Activated CD4-positive, alpha-beta T cell treated with anti-CD3 and anti-CD28 coated beads, Interleukin-2, amount 10 ng/mL, durations not matched to agents 24 days and 14 days (primary cell): Measurements from ENCODE around the gene TNNC2. TPM values are rescaled to one million over a fixed set of nuclear protein-coding genes. Genes with fewer than 3 reads are reported as not detected.

ENCODE experiments used
- DNase-seq: peaks from one replicate; pipeline ENCODE4 v3.0.0; 2022
- H3K27ac Mint-ChIP-seq: one replicate; pipeline ENCODE4 v1.8.0; 2022; ENCODE audit warnings: mild to moderate bottlenecking, mixed read lengths
- H3K27me3 Mint-ChIP-seq: one replicate; pipeline ENCODE4 v1.8.0; 2022; ENCODE audit warnings: mixed read lengths
- H3K36me3 Mint-ChIP-seq: one replicate; pipeline ENCODE4 v1.8.0; 2022; ENCODE audit warnings: low read depth, mild to moderate bottlenecking, mixed read lengths
- H3K4me1 Mint-ChIP-seq: one replicate; pipeline ENCODE4 v1.8.0; 2021; ENCODE audit warnings: mixed read lengths
- H3K4me3 Mint-ChIP-seq: one replicate; pipeline ENCODE4 v1.8.0; 2022; ENCODE audit warnings: mild to moderate bottlenecking, moderate library complexity, mixed read lengths
- H3K9me3 Mint-ChIP-seq: one replicate; pipeline ENCODE4 v1.8.0; 2021; ENCODE audit warnings: mixed read lengths
- intact Hi-C: fragments of 100-400 bp; cut with micrococcal nuclease; formaldehyde crosslinking; loops from one replicate; pipeline ENCODE4 v1.15.1; 2023
- total RNA-seq: library from RNA; stranded (reverse); gene quantifications from 2 replicates; pipeline ENCODE4 v1.2.3, GENCODE V29; 2022

The TNNC2 gene
- total RNA-seq, 1 donor from 2014 or later: not detected

GRCh38 chr20:45822857-45823256 is 4.3 kb downstream of the TNNC2 start:
- intact Hi-C loops: no loop called here
- H3K4me1 Mint-ChIP-seq: peaks cover 16% of the 10 kb centered on the region
- DNase-seq: no peak
- no peaks in the 10 kb centered on the region for H3K9me3 Mint-ChIP-seq
- peaks cover 32% of the 10 kb centered on the region for H3K27me3 Mint-ChIP-seq
- H3K4me3 Mint-ChIP-seq: no peak overlapping the region
- no peaks in the 10 kb centered on the region for H3K36me3 Mint-ChIP-seq
- H3K27ac Mint-ChIP-seq: no peak overlapping the region

GRCh38 chr20:45821947-45822346 is 5.2 kb downstream of the TNNC2 start:
- intact Hi-C loops: no loop called here
- Mint-ChIP-seq H3K36me3 (peaks cover 5% of the 10 kb centered on the region), H3K4me3 (no peak overlapping the region), H3K27me3 (peaks cover 32% of the 10 kb centered on the region), H3K4me1 (peaks cover 16% of the 10 kb centered on the region), H3K27ac (no peak overlapping the region), H3K9me3 (no peaks in the 10 kb centered on the region)
- no peak for DNase-seq

DNA sequence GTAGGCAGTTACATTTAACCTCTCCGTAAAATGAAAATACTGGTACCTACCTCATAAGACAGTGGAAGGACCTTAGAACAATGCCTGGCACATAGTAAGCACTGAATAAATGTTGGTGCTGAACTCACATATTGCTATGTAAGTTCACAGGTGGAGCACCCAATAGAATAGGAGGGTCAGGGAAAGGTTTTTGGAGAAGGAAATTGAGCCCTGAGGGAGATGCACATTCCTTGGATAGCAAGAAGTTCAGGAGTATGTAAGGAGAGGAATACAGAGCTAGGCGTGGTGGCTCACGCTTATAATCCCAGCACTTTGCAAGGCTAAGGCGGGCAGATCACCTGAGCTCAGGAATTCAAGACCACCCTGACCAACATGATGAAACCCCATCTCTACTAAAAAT is 7.6 kb downstream of the TNNC2 start:
- intact Hi-C loops: no loop called here
- no peak for DNase-seq
- H3K4me1 Mint-ChIP-seq: peaks cover 17% of the 10 kb centered on the region
- H3K36me3 Mint-ChIP-seq: peaks cover 17% of the 10 kb centered on the region
- no peak overlapping the region for H3K4me3 Mint-ChIP-seq
- no peak overlapping the region for H3K27ac Mint-ChIP-seq
- H3K9me3 Mint-ChIP-seq: no peaks in the 10 kb centered on the region
- H3K27me3 Mint-ChIP-seq: peaks cover 29% of the 10 kb centered on the region

- Mint-ChIP-seq H3K27me3 (peaks cover 17% of the 10 kb centered on the region), H3K27ac (no peak overlapping the region), H3K9me3 (no peaks in the 10 kb centered on the region), H3K4me3 (no peak overlapping the region), H3K36me3 (peaks cover 24% of the 10 kb centered on the region), H3K4me1 (peaks cover 17% of the 10 kb centered on the region)
- intact Hi-C loops: no loop called here
- no peak for DNase-seq
Observed at GRCh38 chr20:45818239-45818638, 8.9 kb downstream of the TNNC2 start.

DNA sequence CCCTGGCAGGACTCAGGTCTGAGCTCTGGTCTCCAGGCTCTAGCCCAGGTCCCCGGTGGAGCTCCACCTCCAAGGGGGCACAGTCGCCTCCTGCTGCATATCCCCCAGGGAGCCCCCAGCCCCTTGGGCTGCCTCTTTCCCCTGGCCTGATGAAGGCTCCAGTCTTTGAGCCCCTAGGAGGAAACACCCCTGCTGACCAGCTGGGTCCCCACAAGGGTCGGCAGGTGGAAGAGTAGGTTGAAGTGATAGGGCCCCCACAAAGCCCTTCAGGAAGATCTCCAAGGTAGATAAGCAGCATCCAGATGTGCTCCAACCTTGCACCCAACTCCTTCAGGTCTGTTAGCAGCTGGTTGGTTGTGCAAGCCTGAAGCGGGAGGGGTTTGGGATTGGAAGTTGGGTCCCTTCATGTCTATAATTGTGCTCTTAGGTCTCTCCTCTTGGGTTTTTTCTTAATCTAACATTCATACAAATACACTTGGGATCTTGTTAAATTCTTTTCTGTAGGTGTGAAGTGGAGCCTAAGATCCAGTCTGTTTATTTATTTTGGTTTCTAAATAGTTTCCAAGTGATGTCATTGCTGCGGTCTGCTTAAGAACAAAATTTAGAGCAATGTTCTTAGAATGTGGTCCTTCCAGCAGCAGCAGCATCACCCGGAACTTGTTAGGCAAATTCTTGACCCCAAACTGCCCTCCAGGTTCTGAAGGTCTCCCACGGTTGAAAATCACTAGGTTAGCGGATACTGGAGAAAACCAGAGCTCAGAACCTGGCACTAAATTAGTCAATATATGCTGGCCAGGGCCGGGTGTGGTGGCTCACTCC is 9.5 kb downstream of the TNNC2 start:
- H3K36me3 Mint-ChIP-seq: peaks cover 28% of the 10 kb centered on the region
- intact Hi-C loops: no loop called here
- no peak for DNase-seq
- no peaks in the 10 kb centered on the region for H3K9me3 Mint-ChIP-seq
- H3K27me3 Mint-ChIP-seq: peaks cover 13% of the 10 kb centered on the region
- peaks cover 20% of the 10 kb centered on the region for H3K4me1 Mint-ChIP-seq
- no peak overlapping the region for H3K27ac Mint-ChIP-seq
- H3K4me3 Mint-ChIP-seq: no peak overlapping the region

DNA sequence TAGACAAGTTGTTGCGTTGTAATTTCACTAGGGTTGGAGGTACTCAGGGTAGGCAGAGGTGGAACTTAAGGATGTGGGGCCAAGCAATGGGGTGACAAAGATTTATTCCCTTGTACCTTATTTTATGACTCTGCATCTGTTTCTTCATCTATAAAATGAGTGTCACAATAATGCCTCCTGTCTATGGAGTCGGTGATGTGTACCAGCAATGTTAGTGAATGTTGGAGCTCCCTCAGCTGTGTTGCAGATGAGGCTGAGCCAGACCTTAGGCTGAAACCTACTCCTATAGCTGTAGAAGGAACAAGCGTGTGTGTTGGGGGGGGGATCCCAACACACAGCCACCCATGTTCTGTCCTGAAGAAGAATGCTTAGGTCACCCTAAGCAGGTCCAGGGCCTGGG is 10.2 kb downstream of the TNNC2 start:
- intact Hi-C loops: no loop called here
- Mint-ChIP-seq H3K9me3 (no peaks in the 10 kb centered on the region), H3K27me3 (peaks cover 7% of the 10 kb centered on the region), H3K27ac (no peak overlapping the region), H3K4me3 (no peak overlapping the region), H3K4me1 (peaks cover 22% of the 10 kb centered on the region), H3K36me3 (peaks cover 31% of the 10 kb centered on the region)
- no peak for DNase-seq

- no peaks in the 10 kb centered on the region for H3K9me3 Mint-ChIP-seq
- no peak overlapping the region for H3K4me3 Mint-ChIP-seq
- peaks cover 53% of the 10 kb centered on the region for H3K36me3 Mint-ChIP-seq
- H3K4me1 Mint-ChIP-seq: peaks cover 27% of the 10 kb centered on the region
- no peaks in the 10 kb centered on the region for H3K27me3 Mint-ChIP-seq
- no peak for DNase-seq
- no peak overlapping the region for H3K27ac Mint-ChIP-seq
- intact Hi-C loops: loop anchor here (5.0 kb wide), 2 partner anchors 68 to 118 kb away; partner anchors contain the start of genes PCIF1 and ZSWIM1
Observed at GRCh38 chr20:45814314-45814713, 12.8 kb downstream of the TNNC2 start.

DNA sequence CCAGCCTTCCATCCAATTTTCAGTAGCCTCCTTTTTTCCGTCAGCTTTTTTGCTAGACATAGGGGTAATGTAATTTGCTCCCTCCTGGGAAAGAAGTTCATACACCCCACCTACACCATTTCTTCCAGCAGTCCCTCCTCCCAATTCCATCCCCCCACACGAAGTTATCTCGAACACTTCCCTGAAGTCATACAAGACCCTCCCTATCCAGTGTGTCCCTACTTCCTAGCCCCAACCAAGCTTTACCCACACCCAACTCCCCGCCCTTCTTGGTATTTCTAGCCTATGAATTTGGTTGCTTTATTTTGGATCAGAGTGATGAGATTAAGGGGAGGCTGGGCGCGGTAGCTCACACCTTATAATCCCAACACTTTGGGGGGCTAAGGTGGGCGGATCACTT is 13.6 kb downstream of the TNNC2 start:
- Mint-ChIP-seq H3K36me3 (peaks cover 55% of the 10 kb centered on the region), H3K9me3 (no peaks in the 10 kb centered on the region), H3K27me3 (no peaks in the 10 kb centered on the region), H3K27ac (peak overlapping the region; percentile 90), H3K4me1 (peaks cover 27% of the 10 kb centered on the region), H3K4me3 (peak overlapping the region; percentile 89)
- intact Hi-C loops: loop anchor here (5.0 kb wide), 2 partner anchors 69 to 119 kb away; partner anchors contain the start of genes PCIF1 and ZSWIM1
- no peak for DNase-seq

DNA sequence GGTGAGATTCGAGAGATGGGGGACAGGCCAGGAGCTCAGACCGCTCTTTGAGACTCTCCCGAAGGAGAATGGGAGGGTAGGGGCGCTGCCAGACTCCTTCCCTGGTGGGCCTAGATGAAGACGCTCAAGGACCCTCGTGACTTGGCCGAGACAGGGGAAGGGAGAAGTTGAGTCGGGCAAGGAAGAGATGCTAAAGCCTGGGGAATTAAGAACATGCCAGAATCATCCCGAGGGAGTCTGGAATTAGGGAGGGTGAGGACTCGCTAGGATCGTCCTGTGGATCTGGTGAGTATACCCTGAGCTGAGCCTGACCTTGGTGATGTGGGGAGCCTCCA is 14.1 kb downstream of the TNNC2 start:
- H3K36me3 Mint-ChIP-seq: peaks cover 57% of the 10 kb centered on the region
- no peaks in the 10 kb centered on the region for H3K9me3 Mint-ChIP-seq
- intact Hi-C loops: loop anchor here (5.0 kb wide), 2 partner anchors 69 to 119 kb away; partner anchors contain the start of genes PCIF1 and ZSWIM1
- peaks cover 27% of the 10 kb centered on the region for H3K4me1 Mint-ChIP-seq
- H3K4me3 Mint-ChIP-seq: peak overlapping the region; percentile 89
- H3K27ac Mint-ChIP-seq: peak overlapping the region; percentile 90
- DNase-seq: no peak
- H3K27me3 Mint-ChIP-seq: no peaks in the 10 kb centered on the region

- Mint-ChIP-seq H3K9me3 (no peaks in the 10 kb centered on the region), H3K4me1 (peaks cover 27% of the 10 kb centered on the region), H3K27me3 (no peaks in the 10 kb centered on the region), H3K4me3 (peak within 1 kb of the TSS; percentile 89), H3K36me3 (peaks cover 55% of the 10 kb centered on the region), H3K27ac (peak within 1 kb of the TSS; percentile 90)
- intact Hi-C loops: loop anchor here (1.0 to 5.0 kb wide), 3 partner anchors 45 to 120 kb away; partner anchors contain the start of genes ACOT8, PCIF1, ZSWIM1 and ZSWIM3
- peak; percentile 98 for DNase-seq
Observed at GRCh38 chr20:45812157-45813005, 14.7 kb downstream of the TNNC2 start, which contains the start of gene UBE2C. TSS of gene UBE2C (plus strand) at chr20:45812644. CDS start at chr20:45812696, 52 bp downstream.

DNA sequence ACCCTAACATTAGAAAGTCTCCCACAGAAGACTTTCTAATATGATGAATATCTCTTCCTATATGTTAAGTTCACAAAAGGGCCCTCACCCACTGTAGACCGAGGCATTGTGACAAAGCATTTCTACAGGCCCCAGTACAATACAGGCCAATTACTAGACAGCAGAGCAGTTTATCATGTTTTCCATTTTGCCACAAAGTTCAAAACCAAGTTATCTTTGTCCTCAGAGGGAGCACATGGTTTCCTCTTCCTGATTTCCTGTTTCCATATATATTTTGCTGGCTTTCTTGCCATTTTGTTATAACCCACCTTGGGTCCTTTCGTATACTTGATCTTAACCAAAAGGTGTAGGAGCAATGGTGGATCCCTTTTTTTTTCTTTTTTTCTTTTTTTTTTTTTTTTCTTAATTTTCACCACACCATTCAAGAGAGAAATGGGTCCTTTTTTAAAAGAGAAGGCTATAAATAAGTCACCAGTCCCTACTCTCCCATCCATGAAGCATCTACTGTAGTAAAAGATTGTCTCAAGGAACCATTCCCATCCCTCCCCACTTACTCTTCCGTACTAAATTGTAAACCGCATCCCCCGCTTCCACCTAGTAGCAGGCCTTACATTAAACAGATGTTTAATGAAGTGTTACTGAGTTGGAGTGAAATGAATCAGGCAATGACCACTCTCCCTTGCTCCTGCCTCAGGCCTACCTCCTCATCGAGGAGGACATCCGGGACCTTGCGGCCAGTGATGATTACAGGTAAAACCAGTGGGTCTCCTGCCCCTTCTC is 16.7 kb downstream of the TNNC2 start:
- Mint-ChIP-seq H3K4me3 (no peak overlapping the region), H3K4me1 (peaks cover 23% of the 10 kb centered on the region)

GRCh38 chr20:45801851-45802250 is 25.3 kb downstream of the TNNC2 start:
- H3K9me3 Mint-ChIP-seq: no peaks in the 10 kb centered on the region
- H3K27me3 Mint-ChIP-seq: no peaks in the 10 kb centered on the region
- intact Hi-C loops: no loop called here
- H3K36me3 Mint-ChIP-seq: peaks cover 50% of the 10 kb centered on the region
- no peak overlapping the region for H3K4me3 Mint-ChIP-seq
- peaks cover 10% of the 10 kb centered on the region for H3K4me1 Mint-ChIP-seq
- DNase-seq: no peak
- no peak overlapping the region for H3K27ac Mint-ChIP-seq

More for the DNA sequence above, 16.7 kb downstream of the TNNC2 start:
- Mint-ChIP-seq H3K27ac (no peak overlapping the region), H3K9me3 (no peaks in the 10 kb centered on the region), H3K27me3 (no peaks in the 10 kb centered on the region), H3K36me3 (peaks cover 49% of the 10 kb centered on the region)
- intact Hi-C loops: loop anchor here (5.0 kb wide), 2 partner anchors 72 to 122 kb away; partner anchors contain the start of genes PCIF1 and ZSWIM1
- DNase-seq: no peak

DNA sequence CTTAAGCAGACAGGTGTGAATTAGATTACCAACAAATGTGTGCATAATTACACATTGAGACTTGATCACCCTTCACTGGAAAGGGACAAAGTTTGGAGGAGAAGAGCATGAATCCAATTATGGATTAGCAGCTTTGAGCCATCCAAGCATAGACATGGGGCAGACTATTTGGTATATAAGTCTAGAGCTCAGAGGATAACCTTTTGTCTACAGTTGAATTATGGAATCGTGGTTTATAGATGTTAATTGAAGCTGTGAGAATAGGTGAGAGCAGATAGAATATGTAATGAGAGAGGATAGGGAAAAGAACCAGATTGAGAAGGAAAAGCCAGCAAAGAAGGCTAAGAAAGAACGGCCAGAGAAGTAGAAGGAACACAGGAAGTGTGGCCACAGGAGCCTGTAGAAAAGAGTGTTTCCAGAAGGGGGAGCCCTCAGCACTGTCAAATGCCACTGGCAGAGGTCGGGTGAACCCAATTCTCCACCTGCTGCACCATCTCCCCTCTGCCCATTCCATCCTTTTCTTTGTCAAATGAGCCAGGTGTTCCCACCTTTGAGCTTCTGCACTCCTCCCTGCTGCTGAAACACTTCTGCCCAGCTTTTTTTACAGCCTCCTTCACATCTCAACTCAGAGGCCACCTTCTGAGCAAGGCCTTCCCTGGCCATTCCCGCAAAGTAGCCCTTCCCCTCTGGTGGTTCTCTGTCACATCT is 28.0 kb downstream of the TNNC2 start:
- DNase-seq: peak; percentile 92
- intact Hi-C loops: loop anchor here (2.0 kb wide), 1 partner anchor 172 kb away; no protein-coding TSS in a partner anchor
- Mint-ChIP-seq H3K27ac (peak overlapping the region; percentile 77), H3K36me3 (peaks cover 53% of the 10 kb centered on the region), H3K9me3 (no peaks in the 10 kb centered on the region), H3K4me1 (peaks cover 19% of the 10 kb centered on the region), H3K4me3 (no peak overlapping the region), H3K27me3 (no peaks in the 10 kb centered on the region)
